ENCODE results near the gene CDK5RAP2. TPM values are rescaled to one million over a fixed set of nuclear protein-coding genes. Genes with fewer than 3 reads are reported as not detected.

Gene CDK5RAP2
- total RNA-seq, 6 experiments from 2014 or later, result 28.4 to 40.8 (median 36.8) TPM

DNA sequence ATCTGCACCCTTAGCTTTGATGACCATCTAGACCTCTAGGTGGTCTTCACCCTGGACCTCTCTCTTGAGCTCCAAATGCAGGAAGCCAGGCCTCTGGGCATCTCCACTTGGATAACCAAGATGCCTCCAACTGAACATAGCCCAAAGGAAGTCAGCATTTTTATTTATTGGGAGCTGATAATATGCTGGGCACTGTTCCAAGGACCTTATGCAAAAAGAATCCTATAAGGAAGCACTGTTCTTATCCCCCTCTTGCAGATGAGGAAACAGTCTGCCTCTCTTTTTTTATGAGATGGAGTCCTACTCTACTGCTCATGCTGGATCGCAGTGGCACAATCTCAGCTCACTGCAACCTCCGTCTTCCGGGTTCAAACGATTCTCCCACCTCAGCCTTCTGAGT, 219.9 kb downstream of the CDK5RAP2 start:
- Mint-ChIP-seq H3K27ac (no peak overlapping the region), H3K36me3 (ENCODE audit: low read depth) (peaks cover 3% of the 10 kb centered on the region; the same call in 1 of the 2 replicates), H3K27me3 (ENCODE audit: insufficient read depth) (peaks cover 2% of the 10 kb centered on the region; the same call in 1 of the 2 replicates), H3K9me3 (peaks cover 4% of the 10 kb centered on the region; the same call in 1 of the 2 replicates), H3K4me3 (no peak overlapping the region), H3K4me1 (ENCODE audit: low read depth) (peaks cover 19% of the 10 kb centered on the region)
- no peak for DNase-seq
- TF ChIP-seq, protein P1, sequence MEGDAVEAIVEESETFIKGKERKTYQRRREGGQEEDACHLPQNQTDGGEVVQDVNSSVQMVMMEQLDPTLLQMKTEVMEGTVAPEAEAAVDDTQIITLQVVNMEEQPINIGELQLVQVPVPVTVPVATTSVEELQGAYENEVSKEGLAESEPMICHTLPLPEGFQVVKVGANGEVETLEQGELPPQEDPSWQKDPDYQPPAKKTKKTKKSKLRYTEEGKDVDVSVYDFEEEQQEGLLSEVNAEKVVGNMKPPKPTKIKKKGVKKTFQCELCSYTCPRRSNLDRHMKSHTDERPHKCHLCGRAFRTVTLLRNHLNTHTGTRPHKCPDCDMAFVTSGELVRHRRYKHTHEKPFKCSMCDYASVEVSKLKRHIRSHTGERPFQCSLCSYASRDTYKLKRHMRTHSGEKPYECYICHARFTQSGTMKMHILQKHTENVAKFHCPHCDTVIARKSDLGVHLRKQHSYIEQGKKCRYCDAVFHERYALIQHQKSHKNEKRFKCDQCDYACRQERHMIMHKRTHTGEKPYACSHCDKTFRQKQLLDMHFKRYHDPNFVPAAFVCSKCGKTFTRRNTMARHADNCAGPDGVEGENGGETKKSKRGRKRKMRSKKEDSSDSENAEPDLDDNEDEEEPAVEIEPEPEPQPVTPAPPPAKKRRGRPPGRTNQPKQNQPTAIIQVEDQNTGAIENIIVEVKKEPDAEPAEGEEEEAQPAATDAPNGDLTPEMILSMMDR (IDR thresholded peaks at IDR 0.05), result no peak

DNA sequence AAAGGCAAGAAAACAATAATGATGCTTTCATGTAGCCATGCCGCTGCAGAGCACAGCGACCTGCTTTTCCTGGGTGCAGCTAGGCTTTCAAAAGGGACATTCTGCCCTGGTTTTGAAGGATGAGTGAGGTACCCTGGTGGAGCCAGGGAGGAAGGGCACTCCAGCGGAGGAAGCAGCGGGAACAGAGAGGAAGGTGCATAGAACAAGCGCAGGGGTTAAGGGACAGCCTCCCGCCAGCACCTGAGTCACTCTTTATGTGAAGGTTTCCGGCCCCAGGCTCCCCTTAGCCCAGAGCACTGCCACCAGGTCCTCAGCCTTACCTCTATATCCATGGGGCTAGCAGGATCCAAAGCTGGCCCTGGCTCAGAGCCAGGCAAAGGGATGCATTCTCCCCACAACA, 221.1 kb downstream of the CDK5RAP2 start:
- H3K9me3 Mint-ChIP-seq, result peaks cover 4% of the 10 kb centered on the region; the same call in 1 of the 2 replicates
- no peak overlapping the region for H3K27ac Mint-ChIP-seq
- no peaks in the 10 kb centered on the region; the same call in 1 of the 2 replicates for H3K27me3 Mint-ChIP-seq (ENCODE audit: insufficient read depth)

DNA sequence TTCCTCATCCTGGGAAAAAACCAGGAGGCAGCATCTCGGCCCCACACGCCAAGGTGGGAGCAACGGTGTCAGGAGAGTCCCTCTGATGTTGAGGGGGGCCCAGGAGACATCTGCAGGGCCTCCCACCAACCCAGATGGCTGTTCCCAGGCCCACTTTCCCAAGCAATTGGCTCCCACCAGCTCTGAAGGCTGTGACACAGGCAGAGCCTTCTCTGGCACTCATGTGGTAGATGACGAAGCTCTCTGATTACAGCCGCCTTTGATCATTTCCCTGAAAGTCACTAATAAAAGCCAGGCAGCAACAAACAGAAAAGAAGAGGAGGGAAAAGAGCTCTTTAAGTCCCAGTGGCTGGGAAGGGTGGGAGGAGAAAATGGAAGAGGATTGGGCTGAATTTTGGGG, 226.5 kb downstream of the CDK5RAP2 start:
- peaks cover 8% of the 10 kb centered on the region for H3K27me3 Mint-ChIP-seq (ENCODE audit: insufficient read depth)
- no peaks in the 10 kb centered on the region for H3K36me3 Mint-ChIP-seq (ENCODE audit: low read depth)
- H3K4me1 Mint-ChIP-seq (ENCODE audit: low read depth), result peaks cover 16% of the 10 kb centered on the region
- no peak overlapping the region for H3K4me3 Mint-ChIP-seq
- TF ChIP-seq, protein P1 (IDR thresholded peaks at IDR 0.05), result no peak
- H3K9me3 Mint-ChIP-seq, result peaks cover 4% of the 10 kb centered on the region; the same call in 1 of the 2 replicates
- peak; percentile 48 for DNase-seq
- H3K27ac Mint-ChIP-seq, result no peak overlapping the region

More for the DNA sequence above, 221.1 kb downstream of the CDK5RAP2 start:
- no peak for DNase-seq
- H3K36me3 Mint-ChIP-seq (ENCODE audit: low read depth), result no peaks in the 10 kb centered on the region
- H3K4me1 Mint-ChIP-seq (ENCODE audit: low read depth), result peaks cover 16% of the 10 kb centered on the region
- no peak overlapping the region for H3K4me3 Mint-ChIP-seq
- TF ChIP-seq, protein P1 (IDR thresholded peaks at IDR 0.05), result no peak

DNA sequence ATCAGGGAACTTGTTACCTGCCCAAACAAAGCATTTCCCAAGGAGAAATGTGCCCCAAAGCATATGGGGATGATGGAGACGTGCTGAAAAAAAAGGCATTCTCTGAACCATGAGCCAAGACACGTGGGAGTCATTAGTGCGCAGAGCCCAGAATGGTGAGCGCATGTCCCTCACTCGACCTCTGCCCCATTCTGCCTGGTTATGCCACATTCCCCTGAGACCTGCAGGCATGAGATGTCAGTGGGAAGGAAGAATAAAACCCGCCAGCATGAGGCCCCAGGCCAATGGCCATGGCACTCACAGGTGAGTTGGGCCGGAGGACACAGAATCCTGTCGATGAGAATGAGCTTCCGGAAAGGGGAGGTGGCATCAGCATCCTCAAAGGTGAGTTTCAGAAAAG, 228.9 kb downstream of the CDK5RAP2 start:
- Mint-ChIP-seq H3K36me3 (ENCODE audit: low read depth) (no peaks in the 10 kb centered on the region), H3K4me1 (ENCODE audit: low read depth) (peaks cover 16% of the 10 kb centered on the region), H3K4me3 (no peak overlapping the region), H3K9me3 (peaks cover under 1% of the 10 kb centered on the region; the same call in 1 of the 2 replicates), H3K27ac (no peak overlapping the region), H3K27me3 (ENCODE audit: insufficient read depth) (peaks cover 11% of the 10 kb centered on the region)
- TF ChIP-seq, protein P1 (IDR thresholded peaks at IDR 0.05), result no peak
- no peak for DNase-seq

DNA sequence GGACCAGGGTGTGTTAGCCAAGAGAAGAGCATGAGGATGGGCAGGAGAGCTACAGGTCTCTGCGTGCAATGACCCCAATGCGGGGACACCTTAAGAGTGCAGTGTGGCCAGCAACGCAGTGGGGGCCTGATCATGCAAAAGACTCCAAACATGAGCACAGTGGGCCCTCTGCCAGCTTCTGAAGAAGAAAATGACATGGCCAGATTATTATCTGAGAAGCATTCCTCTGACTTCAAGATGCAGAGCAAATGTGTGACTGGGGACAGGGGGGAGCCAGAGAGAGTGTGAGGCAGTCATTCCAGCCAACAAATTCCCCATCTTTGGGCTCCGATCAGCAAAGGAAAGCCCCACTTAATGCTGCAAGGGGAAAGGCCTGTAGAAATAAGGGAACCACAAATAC, 229.4 kb downstream of the CDK5RAP2 start:
- no peak for DNase-seq
- TF ChIP-seq, protein P1 (IDR thresholded peaks at IDR 0.05), result no peak
- Mint-ChIP-seq H3K27ac (no peak overlapping the region), H3K27me3 (ENCODE audit: insufficient read depth) (peaks cover 12% of the 10 kb centered on the region), H3K4me3 (no peak overlapping the region), H3K9me3 (no peaks in the 10 kb centered on the region), H3K4me1 (ENCODE audit: low read depth) (peaks cover 16% of the 10 kb centered on the region), H3K36me3 (ENCODE audit: low read depth) (no peaks in the 10 kb centered on the region)

All from HFFc6 (cell line).